HS-27A (cell line): ENCODE results near the gene SLC22A16.
"Not testable (repeated sequence)": the region's sequence is repeated elsewhere in the genome, so short reads cannot be mapped to it uniquely, and the experiment has no call there.

ENCODE experiments used
- DNase-seq: peaks from one replicate; pipeline ENCODE4 v3.0.0-alpha.2; 2012; ENCODE audit warnings: low read depth, missing footprints

The SLC22A16 gene

GRCh38 chr6:110476046-110476849 lies at the start of gene SLC22A16:
TSS of gene SLC22A16 (minus strand) at chr6:110476613. CDS start at chr6:110476574, 39 bp downstream.
- DNase-seq: no peak

DNA sequence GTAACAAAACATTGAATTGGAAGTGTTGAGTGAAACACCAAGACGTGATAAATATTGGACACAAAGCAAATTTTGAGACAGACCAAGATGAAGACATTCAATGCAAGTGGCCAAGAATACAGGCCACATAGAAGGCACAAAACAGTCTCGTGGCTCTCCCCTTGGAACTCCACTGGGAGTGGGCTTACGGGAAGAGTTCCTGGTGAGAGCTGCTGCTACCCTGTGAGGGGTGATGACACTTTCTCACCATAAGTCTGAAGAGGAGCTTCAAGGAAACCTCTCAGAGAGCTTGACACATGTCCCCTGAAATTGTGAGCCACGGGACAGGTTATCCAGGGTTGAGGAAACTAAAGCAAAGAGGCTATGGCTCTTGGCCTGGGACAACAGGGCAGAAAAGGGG lies 48.6 kb upstream of the SLC22A16 start:
- DNase-seq: no peak

- no peak for DNase-seq
These were observed 47.9 kb upstream of the SLC22A16 start for GRCh38 chr6:110524305-110524704.

- DNase-seq: no peak
These were observed 47.1 kb upstream of the SLC22A16 start for GRCh38 chr6:110523451-110524021.

- DNase-seq: no peak
These were observed 46.0 kb upstream of the SLC22A16 start for GRCh38 chr6:110522427-110522826.

- no peak for DNase-seq
These were observed 44.7 kb upstream of the SLC22A16 start for GRCh38 chr6:110520992-110521543.

DNA sequence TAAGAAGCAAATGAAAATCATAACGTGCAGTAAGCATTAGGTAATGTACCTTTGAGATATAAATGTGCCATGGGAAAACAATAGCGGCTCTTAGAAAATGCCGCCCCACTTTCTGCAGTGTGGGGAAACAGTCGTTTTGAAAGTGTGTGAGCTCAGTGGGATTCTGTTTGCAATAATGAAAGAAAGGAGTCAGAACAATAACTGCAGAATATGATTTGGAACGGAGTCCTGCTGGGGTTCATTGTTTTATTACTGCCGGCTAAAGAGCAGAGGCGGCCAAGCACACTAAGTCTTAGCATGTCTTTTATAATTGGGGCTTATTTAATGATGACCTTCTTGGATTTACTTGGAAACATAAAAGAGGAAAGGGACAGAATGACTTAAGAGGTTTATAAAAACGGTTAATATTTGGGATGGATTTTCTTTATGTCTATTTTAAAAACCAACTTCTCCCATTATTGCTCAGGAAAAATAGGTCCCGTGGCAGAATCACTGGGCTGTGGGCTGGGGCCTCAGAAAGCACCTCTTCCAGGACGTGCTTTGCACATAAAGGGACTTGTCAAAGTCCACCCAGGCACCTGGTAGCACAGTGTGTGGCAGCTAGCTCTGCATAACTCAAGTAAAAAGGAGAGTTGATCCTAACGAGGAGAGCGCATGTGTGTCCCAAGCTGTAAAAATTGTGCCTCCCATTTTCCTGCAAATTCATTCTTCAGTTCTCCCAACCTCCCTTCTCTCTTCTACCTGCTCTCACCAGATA lies 44.0 kb upstream of the SLC22A16 start:
- DNase-seq: no peak

- no peak for DNase-seq
These were observed 41.3 kb upstream of the SLC22A16 start for GRCh38 chr6:110517601-110518281.

DNA sequence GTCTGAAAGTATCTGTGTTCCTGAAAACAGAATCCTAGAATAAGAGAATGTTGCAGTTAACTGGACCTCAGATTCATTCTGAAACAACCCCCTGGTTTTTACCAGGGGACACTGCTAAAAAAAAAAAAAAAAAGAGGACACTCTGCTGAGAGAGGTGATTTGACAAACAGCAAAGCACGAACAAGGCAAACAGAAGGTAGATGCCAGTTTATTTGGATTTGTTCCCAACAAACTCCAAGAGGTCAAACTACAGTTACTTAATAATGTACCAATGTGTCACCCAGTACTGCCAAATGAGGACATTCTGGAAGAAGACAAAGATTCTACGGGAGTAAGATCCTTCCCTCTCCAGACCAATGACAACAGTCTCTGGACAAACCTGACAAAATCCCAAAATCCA lies 40.6 kb upstream of the SLC22A16 start:
- DNase-seq: no peak

DNA sequence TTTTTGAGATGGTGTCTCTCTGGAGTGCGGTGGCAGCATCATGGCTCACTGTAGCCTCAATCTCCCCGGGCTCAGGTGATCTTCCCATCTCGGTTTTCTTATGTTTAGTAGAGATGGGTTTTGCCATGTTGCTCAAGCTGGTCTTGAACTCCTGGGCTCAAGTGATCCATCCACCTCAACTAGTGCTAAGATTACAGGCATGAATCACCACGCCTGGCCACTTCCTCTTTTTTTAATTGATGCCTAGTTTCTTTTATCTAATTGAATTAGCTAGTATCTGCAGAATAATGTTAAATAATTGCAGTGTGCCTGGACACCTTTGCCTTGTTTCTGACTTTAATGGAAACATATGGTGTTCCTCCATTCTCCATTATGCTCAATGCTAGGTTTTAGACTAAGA lies 38.4 kb upstream of the SLC22A16 start:
- no peak for DNase-seq

DNA sequence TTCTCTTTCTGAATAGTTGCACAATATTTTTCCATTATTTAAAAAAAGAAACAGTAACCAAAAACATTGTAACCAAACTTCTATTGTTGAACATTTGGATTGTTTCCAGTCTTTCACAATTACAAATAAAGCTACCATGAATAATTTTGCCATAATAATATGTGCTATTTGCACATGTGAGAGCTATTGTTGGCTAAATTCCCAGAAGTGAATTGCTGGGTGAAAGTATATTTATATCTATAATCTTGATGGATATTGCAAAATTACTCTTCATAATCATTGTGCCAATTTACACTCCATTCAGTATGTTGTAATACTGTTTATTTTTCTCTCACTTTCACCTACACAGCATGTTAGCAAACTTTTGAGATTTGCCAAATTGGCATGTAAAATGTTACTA lies 36.6 kb upstream of the SLC22A16 start:
- no peak for DNase-seq

GRCh38 chr6:110512549-110512948 lies 36.1 kb upstream of the SLC22A16 start:
- not testable (repeated sequence) for DNase-seq

- DNase-seq: no peak
These were observed 35.0 kb upstream of the SLC22A16 start for GRCh38 chr6:110511401-110511800.

DNA sequence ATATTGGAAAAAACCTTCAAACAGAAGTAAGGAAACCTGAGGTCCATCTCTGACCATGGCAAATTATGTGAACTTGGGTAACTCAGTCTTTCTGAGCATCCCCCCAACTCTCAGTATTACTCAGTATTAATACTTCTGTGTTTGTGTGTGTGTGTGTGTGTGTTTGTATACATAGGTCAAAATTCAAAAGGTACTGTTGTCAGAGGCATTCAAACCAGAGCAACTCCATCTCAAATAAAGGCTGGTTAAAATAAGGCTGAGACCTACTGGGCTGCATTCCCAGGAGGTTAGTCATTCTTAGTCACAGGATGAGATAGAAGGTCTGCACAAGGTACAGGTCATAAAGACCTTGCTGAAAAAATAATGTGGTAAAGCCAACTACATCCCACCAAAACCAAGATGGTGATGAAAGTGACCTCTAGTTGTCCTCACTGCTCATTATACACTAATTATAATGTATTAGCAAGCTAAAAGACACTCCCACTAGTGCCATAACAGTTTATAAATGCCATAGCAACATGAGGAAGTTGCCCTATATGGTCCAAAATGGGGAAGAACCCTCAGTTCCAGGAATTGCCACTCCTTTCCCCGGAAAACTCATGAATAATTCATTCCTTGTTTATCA lies 33.3 kb upstream of the SLC22A16 start:
- peak; percentile 73 for DNase-seq

DNA sequence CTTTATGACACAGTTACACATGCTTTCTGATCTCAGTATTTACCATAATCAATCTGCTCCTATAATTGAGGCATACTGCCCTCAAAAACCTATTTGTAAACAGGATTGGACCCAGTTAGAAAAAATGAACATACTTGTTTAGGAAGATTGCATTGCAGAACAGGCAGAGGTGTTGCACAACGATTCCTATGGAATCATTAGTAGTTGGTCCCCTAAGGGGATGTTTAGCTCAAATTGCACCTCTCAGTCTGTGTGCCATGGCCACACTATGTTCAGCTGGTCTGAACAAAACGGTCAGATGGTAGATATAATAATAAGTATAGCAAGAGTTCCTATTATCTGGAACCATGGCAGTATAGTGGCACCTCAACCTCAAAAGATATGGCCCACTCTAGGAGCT lies 28.5 kb upstream of the SLC22A16 start:
- not testable (repeated sequence) for DNase-seq

DNA sequence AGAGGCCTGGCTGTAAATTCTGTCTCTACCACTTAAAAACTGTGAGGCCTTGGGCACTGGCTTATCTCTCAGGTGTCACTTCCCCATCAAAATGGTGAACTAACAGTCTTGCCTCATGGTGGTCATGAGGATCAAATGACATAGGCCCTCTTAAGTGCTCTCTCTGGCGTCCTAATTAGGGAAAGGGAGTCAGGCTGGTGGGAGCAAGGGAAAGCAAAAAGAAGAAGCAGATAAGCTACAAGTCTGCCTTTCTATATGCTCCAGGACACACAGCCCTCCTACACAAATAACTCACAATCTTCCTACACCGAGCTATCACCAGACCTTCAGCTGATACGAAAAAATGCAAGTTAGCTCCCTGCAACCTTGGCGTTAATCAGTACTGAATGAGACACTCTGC lies 19.5 kb upstream of the SLC22A16 start:
- no peak for DNase-seq

GRCh38 chr6:110493253-110493800 lies 16.9 kb upstream of the SLC22A16 start:
- DNase-seq: no peak

DNA sequence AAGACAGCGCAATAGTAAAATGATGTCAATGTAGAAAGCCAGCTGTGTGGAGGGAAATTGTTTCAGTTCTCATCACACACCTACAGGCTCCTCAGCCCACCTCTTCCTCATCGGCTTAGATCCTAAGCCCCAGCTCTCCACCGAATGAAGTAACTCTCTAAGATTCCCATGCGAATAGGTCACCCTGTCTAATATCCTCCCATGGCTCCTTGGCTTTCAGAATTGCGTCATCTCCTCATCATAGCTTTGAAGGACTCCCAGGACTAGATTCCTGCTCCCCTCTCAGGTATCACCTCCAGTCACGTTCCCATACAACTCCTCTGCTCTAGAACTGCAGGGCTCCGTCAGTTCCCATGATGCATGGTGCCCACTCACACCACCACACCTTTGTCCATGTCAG lies 16.2 kb upstream of the SLC22A16 start:
- no peak for DNase-seq

GRCh38 chr6:110491644-110492317 lies 15.4 kb upstream of the SLC22A16 start:
- no peak for DNase-seq

DNA sequence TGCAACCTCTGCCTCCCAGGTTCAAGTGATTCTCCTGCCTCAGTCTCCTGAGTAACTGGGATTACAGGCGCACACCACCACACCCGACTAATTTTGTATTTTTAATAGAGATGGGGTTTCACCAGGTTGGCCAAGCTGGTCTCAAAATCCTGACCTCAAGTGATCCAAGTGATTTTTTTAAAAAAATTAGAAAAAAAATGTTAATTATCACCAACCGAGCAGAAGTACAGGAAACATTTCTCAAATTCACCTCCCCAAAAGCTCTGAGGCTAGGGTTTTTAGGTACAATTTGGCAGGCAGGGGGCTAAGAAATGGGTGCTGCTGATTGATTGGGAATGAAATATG lies 14.9 kb upstream of the SLC22A16 start:
- DNase-seq: no peak

DNA sequence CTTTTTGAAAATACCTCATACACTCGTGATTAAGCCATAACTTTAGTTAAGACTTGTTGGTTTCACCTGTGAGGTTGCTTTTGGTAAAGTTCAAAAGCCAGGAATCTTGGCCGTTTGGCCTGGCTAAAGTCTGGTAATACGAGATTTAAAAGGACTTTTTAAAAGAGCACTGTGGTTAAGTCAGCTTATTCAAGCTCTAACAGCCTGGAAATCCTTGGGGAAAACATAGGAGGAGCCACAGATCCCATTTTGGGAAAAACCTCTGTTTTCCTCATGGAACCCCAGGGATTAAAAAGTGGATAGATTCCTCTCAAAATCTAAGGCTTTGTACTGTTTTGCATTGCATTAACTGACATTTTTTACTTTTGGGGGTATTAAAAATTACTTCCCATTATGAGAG lies 13.7 kb upstream of the SLC22A16 start:
- no peak for DNase-seq
